ENCODE data around the gene CD109.

The CD109 gene

DNA sequence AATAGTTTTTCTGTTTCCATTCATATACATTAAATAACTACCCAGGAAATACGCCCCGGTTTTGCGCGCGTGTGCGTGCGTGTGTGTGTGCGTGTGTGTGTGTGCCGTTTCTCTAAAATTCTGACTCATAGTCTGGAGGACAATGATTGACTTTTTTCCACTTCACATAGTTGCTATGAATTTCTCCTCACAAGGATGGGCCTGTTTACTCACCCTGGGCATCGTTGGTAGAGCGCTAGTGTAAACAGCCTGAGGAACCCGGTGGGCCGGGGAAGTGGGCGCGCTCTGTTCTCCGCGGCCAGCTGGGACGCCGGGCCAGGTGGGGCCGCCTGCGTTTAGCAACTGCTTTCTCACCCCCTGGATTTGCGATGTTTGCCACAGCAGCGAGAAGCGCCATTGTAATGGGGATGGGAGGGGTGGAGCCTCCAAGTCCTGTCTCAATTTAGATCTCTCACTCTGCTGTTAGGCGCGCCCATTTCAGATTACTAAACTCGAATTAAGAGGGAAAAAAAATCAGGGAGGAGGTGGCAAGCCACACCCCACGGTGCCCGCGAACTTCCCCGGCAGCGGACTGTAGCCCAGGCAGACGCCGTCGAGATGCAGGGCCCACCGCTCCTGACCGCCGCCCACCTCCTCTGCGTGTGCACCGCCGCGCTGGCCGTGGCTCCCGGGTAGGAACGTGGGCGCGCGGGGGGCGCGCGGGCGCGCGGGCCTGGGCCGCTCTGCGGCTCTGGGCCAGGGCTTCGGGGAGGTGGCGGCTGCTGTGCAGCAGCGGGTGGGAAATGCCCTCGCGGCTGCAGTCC lies at the start of gene CD109:
Gene CD109 (plus strand): TSS at position 585 of the 803 bp plus-strand sequence. CDS start 13 bp downstream, at position 598.
- TF ChIP-seq, protein P1, sequence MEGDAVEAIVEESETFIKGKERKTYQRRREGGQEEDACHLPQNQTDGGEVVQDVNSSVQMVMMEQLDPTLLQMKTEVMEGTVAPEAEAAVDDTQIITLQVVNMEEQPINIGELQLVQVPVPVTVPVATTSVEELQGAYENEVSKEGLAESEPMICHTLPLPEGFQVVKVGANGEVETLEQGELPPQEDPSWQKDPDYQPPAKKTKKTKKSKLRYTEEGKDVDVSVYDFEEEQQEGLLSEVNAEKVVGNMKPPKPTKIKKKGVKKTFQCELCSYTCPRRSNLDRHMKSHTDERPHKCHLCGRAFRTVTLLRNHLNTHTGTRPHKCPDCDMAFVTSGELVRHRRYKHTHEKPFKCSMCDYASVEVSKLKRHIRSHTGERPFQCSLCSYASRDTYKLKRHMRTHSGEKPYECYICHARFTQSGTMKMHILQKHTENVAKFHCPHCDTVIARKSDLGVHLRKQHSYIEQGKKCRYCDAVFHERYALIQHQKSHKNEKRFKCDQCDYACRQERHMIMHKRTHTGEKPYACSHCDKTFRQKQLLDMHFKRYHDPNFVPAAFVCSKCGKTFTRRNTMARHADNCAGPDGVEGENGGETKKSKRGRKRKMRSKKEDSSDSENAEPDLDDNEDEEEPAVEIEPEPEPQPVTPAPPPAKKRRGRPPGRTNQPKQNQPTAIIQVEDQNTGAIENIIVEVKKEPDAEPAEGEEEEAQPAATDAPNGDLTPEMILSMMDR (IDR thresholded peaks at IDR 0.05; ENCODE audit: insufficient read depth, low read length, missing control alignments): no peak
- DNase-seq (ENCODE audit: low read depth, low spot score): peak; percentile 14
- ChIA-PET POLR2A (interaction anchor here (1.0 to 1.2 kb wide), 2 partner anchors 9 to 41 kb away, joined by 3 read pairs; no protein-coding TSS in a partner anchor), CTCF (interaction anchor here (1.1 to 3.9 kb wide), 3 partner anchors 36 to 43 kb away, joined by 3 to 15 read pairs (median 6); no protein-coding TSS in a partner anchor)
- H3K4me3 ChIP-seq (ENCODE audit: low read depth, low read length): peak within 1 kb of the TSS; percentile 69

DNA sequence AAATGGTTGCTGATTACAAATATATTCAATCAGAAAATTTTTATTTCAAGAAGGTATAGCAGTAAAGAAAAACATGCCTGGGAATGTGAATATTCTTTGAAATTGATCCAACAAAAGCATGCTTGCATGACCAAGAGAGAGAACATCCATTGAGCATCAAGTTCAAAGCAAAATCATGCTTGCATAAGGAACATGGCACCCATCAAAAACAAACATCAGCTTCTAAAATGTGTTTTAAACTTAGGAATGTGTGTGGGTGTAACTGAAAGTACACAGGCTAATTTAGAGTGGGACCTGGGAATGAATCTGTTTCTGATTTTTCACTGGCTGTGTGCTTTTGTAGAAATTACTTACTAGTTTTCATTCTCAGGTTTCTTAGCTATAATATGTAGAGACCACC lies 47.8 kb upstream of the CD109 start:
- DNase-seq (ENCODE audit: low read depth, low spot score): no peak
- TF ChIP-seq, protein P1 (IDR thresholded peaks at IDR 0.05; ENCODE audit: insufficient read depth, low read length, missing control alignments): no peak
- H3K4me3 ChIP-seq (ENCODE audit: low read depth, low read length): no peak overlapping the region
- POLR2A ChIA-PET: no interaction called here
- CTCF ChIA-PET: interaction anchor here (0.9 to 1.0 kb wide), 3 partner anchors 35 to 1562 kb away, joined by 3 to 5 read pairs (median 4); no protein-coding TSS in a partner anchor

- CTCF ChIA-PET: no interaction called here
- POLR2A ChIA-PET: no interaction called here
- H3K4me3 ChIP-seq (ENCODE audit: low read depth, low read length): no peak overlapping the region
- TF ChIP-seq, protein P1 (IDR thresholded peaks at IDR 0.05; ENCODE audit: insufficient read depth, low read length, missing control alignments): no peak
- no peak for DNase-seq (ENCODE audit: low read depth, low spot score)
Observed at GRCh38 chr6:73649783-73650182, 46.2 kb upstream of the CD109 start.

DNA sequence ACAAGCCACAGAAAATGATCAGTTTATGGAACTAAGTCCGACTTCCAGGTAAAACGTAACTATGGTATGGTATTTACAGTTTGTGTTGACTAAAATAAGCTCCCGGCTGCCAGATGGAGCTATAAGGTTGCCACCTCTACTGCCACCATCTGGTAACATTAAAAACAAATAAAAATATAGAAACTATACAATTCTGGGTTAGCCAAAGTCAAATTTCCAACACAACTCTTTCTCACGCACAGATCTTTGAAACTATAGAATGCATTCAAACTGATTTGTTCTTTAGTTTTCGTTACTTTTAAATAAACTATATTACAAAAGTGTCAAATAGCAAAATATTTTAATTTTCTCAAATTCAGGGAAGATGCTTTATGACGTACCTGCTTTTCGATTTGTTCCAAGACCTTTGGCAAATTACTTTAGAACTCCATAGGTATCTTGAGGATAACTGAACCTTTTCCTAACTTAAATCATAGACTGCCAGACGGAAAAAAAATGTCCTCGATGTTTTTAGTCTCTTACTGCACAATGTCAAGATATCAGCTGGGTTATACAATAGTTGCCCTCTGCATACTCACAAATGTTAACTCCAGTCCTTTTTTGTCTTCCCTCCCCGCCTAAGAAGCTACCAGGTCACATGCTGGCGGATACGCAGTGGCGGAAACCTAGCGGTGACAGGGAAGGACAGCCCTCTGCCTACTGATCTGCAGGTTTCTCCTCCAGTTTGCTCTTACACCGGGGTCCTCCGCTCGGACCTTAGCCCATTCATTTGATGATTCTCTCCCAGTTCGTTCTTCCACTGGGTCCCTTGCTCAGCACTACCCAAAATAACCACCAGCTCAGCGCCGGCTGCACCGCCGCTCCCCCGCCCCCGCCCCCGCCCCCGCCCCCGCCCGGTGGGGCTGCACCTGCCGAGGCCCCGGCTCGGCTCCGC lies 43.1 kb upstream of the CD109 start:
- TF ChIP-seq, protein P1 (IDR thresholded peaks at IDR 0.05; ENCODE audit: insufficient read depth, low read length, missing control alignments): peak; percentile 28
- ChIA-PET POLR2A (interaction anchor here (0.6 to 3.1 kb wide), 4 partner anchors 13 to 154 kb away, joined by 4 to 27 read pairs (median 4); partner anchors contain the start of gene EEF1A1), CTCF (interaction anchor here (0.6 to 3.6 kb wide), 22 partner anchors 9 to 1556 kb away, joined by 3 to 22 read pairs (median 4); partner anchors contain the start of genes CD109 and EEF1A1)
- peak overlapping the region; percentile 96 for H3K4me3 ChIP-seq (ENCODE audit: low read depth, low read length)
- DNase-seq (ENCODE audit: low read depth, low spot score): no peak

GRCh38 chr6:73653571-73654424 lies 42.2 kb upstream of the CD109 start, which contains the start of gene SLC17A5:
Gene SLC17A5 (minus strand): TSS chr6:73653992. CDS start chr6:73653886, 106 bp downstream.
- ChIA-PET CTCF (interaction anchor here (1.2 to 3.6 kb wide), 14 partner anchors 10 to 1555 kb away, joined by 3 to 22 read pairs (median 8); partner anchors contain the start of gene EEF1A1), POLR2A (interaction anchor here (0.6 to 3.1 kb wide), 8 partner anchors 11 to 153 kb away, joined by 3 to 27 read pairs (median 4); partner anchors contain the start of gene EEF1A1)
- peak; percentile 49 for DNase-seq (ENCODE audit: low read depth, low spot score)
- H3K4me3 ChIP-seq (ENCODE audit: low read depth, low read length): peak within 1 kb of the TSS; percentile 96
- TF ChIP-seq, protein P1 (IDR thresholded peaks at IDR 0.05; ENCODE audit: insufficient read depth, low read length, missing control alignments): no peak

Measured in AG04449 (cell line).